Muscle of leg (tissue), 11 donors: ENCODE measurements around the gene SAMD7. TPM values are rescaled to one million over a fixed set of nuclear protein-coding genes. Genes with fewer than 3 reads are reported as not detected.

Experiments used
- DNase-seq: peaks from one replicate; pipeline ENCODE4 v3.0.0; 2013
- H3K27ac ChIP-seq: one replicate; pipeline ENCODE4 v1.5.1; 2013; ENCODE audit warnings: mild to moderate bottlenecking, low read length, control low read depth
- H3K27me3 ChIP-seq: one replicate; pipeline ENCODE4 v1.6.1; 2013; ENCODE audit warnings: low read length; ENCODE audit not compliant: control insufficient read depth, insufficient read depth
- H3K36me3 ChIP-seq: one replicate; pipeline ENCODE4 v1.6.1; 2013; ENCODE audit warnings: low read length; ENCODE audit not compliant: control insufficient read depth, insufficient read depth
- H3K4me1 ChIP-seq: one replicate; pipeline ENCODE4 v1.6.1; 2013; ENCODE audit warnings: low read length; ENCODE audit not compliant: control insufficient read depth, insufficient read depth
- H3K4me3 ChIP-seq: one replicate; pipeline ENCODE4 v1.5.1; 2013; ENCODE audit warnings: low read length, control low read depth
- H3K9me3 ChIP-seq: replicated peaks from 2 replicates; pipeline ENCODE4 v1.6.1; 2013; ENCODE audit warnings: low read depth, low read length; ENCODE audit not compliant: control insufficient read depth
- WGBS: methylation state at CpG from one replicate; pipeline ENCODE4 v1.1.5; 2013; ENCODE audit warnings: missing lambda C conversion rate; ENCODE audit not compliant: insufficient coverage; 5-methylcytosine and 5-hydroxymethylcytosine counted together
- polyA plus RNA-seq, 8 donors: library from polyadenylated mRNA; unstranded; fragments of 120-200 nt; gene quantifications; one replicate each; pipeline versions ENCODE4 v1.2.1 to v1.2.3, GENCODE V29; 2013; ENCODE audit warnings: inconsistent platforms in 1 of 8, low replicate concordance in 1 of 8; ENCODE audit not compliant: insufficient read length in 8 of 8, insufficient read depth in 1 of 8
- total RNA-seq: library from RNA; stranded (reverse); fragments of 120-200 nt; gene quantifications from one replicate; pipeline ENCODE4 v1.2.4, GENCODE V29; 2013

Gene SAMD7
- total and polyA plus RNA-seq, 9 donors, result 0.14 TPM; not detected in 8

- H3K27ac ChIP-seq, result no peak overlapping the region
- H3K27me3 ChIP-seq, result no peaks in the 10 kb centered on the region
- no peaks in the 10 kb centered on the region for H3K9me3 ChIP-seq
- H3K4me3 ChIP-seq, result no peak overlapping the region
- peaks cover 4% of the 10 kb centered on the region for H3K4me1 ChIP-seq
- H3K36me3 ChIP-seq, result no peaks in the 10 kb centered on the region
- 66% methylated on average over 2 of the region's 2 CpGs for WGBS
- DNase-seq, result no peak
Measured at GRCh38 chr3:169964176-169964575, 52.8 kb downstream of the SAMD7 start.

DNA sequence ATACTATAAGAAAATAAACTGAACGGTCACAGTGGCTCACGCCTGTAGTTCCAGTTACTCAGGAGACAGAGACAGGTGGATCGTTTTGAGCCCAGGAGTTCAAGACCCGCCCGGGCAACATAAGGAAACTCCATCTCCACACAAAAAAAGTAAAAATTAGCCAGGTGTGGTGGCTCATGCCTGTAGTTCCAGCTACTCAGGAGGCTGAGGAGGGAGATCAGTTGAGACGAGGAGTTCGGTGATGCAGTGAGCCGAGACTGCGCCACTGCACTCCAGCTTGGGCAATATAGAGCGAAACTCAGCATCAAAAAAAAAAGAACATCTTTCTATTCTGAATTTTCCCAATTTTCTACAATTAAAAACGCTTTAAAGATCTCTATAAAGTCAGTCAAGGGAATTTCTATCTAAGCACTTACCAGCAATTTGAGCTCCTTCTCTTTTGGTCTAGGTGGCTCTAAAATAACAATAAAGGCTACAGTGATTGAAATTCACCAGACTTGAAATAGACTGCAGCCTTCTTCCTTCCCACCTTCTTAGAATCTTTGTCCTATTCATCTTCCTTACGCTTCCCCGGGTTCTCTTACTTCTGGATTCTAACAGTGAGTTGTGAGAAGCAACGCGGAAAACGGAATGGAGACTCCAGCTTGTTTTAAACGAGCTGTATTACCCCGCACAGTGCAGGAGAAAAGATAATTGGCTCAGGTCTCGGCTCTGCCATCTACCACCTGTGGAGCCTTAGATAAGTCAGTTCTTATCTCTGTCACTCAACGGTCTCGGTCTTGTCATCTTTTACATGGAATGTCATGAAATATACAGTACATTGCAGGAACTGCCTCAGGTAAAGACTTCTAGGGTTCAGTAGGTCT, 54.4 kb downstream of the SAMD7 start:
- 35% methylated on average over 7 of the region's 21 CpGs for WGBS
- Histone ChIP-seq H3K27me3 (no peaks in the 10 kb centered on the region), H3K27ac (peak overlapping the region; percentile 97), H3K36me3 (no peaks in the 10 kb centered on the region), H3K4me1 (peaks cover 4% of the 10 kb centered on the region), H3K4me3 (peak overlapping the region; percentile 85), H3K9me3 (no peaks in the 10 kb centered on the region)
- no peak for DNase-seq

DNA sequence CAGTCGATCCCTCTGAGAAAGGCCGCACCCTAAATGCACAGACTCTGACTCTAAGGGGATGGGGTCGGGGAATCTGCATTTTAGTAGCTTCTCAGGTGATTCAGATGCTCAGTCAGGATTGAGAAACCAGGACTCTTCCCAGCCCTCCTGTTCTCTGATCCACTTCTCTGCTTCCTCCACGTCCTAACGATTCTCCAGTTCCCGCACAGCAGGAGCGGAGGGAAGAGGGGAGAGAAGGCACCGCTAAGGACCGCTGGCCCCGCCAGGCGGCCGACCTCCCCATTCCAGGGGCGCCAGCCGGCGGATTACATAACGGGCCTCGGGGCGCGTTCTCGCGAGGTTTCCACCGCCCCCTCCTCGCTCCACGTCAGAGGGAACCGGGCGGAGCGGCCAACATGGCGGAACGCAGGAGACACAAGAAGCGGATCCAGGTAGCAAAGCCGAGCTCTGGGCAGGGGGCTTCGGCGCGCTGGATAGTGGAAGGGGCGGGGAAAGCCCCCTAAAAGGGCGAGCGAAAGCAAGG, 55.1 kb downstream of the SAMD7 start, which contains the start of gene SEC62:
TSS of gene SEC62 (plus strand) at position 380 of the 523 bp plus-strand sequence. CDS start at position 396, 16 bp downstream.
- Histone ChIP-seq H3K27ac (peak within 1 kb of the TSS; percentile 97), H3K4me1 (peaks cover 4% of the 10 kb centered on the region), H3K4me3 (peak within 1 kb of the TSS; percentile 85), H3K36me3 (no peaks in the 10 kb centered on the region), H3K27me3 (no peaks in the 10 kb centered on the region), H3K9me3 (no peaks in the 10 kb centered on the region)
- WGBS, result 1% methylated on average over 31 of the region's 37 CpGs
- peak; percentile 98 for DNase-seq

DNA sequence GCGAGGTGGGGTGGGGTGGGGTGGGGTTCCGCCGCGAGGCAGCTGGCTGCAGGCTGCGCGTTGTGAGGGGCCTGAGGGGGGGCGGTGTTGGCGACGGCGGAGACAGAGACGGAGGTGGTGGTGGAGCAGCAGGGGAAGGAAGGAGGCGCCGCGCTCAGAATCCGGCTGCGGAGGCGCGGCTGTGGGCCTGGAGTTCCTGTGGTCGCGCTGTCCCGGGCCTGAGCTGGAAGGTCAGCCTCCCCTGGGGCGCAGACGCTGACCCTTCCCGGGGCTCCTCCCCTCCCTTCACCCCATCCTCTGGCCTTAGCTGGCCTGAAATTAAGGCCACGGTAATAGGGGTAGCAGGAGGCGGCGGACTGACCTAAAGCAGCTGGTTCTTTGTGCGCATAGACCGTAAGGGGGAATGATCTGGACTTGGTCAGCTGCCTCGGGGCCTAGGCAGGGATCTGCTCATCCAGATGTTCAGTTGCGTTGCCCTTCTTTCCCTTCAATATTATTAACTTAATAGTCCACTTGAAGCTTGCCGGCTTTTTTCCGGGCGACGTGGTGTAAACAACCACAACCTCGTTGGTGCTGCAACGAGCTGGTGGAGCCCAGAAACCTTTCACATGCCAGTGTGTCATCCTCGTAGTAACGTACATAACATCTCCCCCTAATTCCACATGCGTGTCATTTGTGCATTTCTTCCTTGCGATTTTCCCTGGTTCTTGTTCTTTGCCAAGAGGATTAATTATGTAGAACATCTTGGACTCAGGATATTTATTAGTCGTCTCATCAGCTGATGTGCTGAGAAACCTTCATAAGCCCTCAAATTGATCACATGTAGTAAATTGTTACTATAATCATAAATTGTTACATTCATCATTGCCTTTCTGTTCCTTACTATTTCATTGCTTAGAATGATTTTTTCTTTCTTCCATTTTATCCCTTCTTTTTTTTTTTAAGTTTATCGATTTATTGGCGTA, 55.9 kb downstream of the SAMD7 start:
- peak overlapping the region; percentile 85 for H3K4me3 ChIP-seq
- H3K4me1 ChIP-seq, result peaks cover 4% of the 10 kb centered on the region
- WGBS, result under 1% methylated on average over 17 of the region's 44 CpGs
- DNase-seq, result peak; percentile 74
- no peaks in the 10 kb centered on the region for H3K9me3 ChIP-seq
- peak overlapping the region; percentile 97 for H3K27ac ChIP-seq
- H3K36me3 ChIP-seq, result no peaks in the 10 kb centered on the region
- H3K27me3 ChIP-seq, result no peaks in the 10 kb centered on the region

- peaks cover 2% of the 10 kb centered on the region for H3K36me3 ChIP-seq
- H3K4me1 ChIP-seq, result peaks cover 4% of the 10 kb centered on the region
- H3K4me3 ChIP-seq, result no peak overlapping the region
- H3K27ac ChIP-seq, result no peak overlapping the region
- DNase-seq, result no peak
- no CpG with 5 or more reads among the region's 2 CpGs for WGBS
- no peaks in the 10 kb centered on the region for H3K9me3 ChIP-seq
- H3K27me3 ChIP-seq, result no peaks in the 10 kb centered on the region
Measured at GRCh38 chr3:169968224-169968885, 57.0 kb downstream of the SAMD7 start.

GRCh38 chr3:169969174-169970095, 58.1 kb downstream of the SAMD7 start:
- H3K4me1 ChIP-seq, result peaks cover 4% of the 10 kb centered on the region
- no peak overlapping the region for H3K4me3 ChIP-seq
- H3K27me3 ChIP-seq, result no peaks in the 10 kb centered on the region
- WGBS, result no CpG with 5 or more reads among the region's 5 CpGs
- no peaks in the 10 kb centered on the region for H3K9me3 ChIP-seq
- no peak overlapping the region for H3K27ac ChIP-seq
- H3K36me3 ChIP-seq, result peaks cover 3% of the 10 kb centered on the region
- no peak for DNase-seq

- DNase-seq, result no peak
- Histone ChIP-seq H3K27ac (no peak overlapping the region), H3K4me3 (no peak overlapping the region), H3K27me3 (no peaks in the 10 kb centered on the region), H3K4me1 (peaks cover 4% of the 10 kb centered on the region), H3K9me3 (no peaks in the 10 kb centered on the region), H3K36me3 (peaks cover 3% of the 10 kb centered on the region)
- WGBS, result no CpG with 5 or more reads among the region's 1 CpG
Measured at GRCh38 chr3:169970847-169971246, 59.5 kb downstream of the SAMD7 start.

GRCh38 chr3:169971522-169971921, 60.1 kb downstream of the SAMD7 start:
- no peaks in the 10 kb centered on the region for H3K4me1 ChIP-seq
- WGBS, result no CpG with 5 or more reads among the region's 2 CpGs
- peaks cover 6% of the 10 kb centered on the region for H3K36me3 ChIP-seq
- no peak overlapping the region for H3K4me3 ChIP-seq
- no peak for DNase-seq
- H3K27me3 ChIP-seq, result no peaks in the 10 kb centered on the region
- no peaks in the 10 kb centered on the region for H3K9me3 ChIP-seq
- H3K27ac ChIP-seq, result no peak overlapping the region

DNA sequence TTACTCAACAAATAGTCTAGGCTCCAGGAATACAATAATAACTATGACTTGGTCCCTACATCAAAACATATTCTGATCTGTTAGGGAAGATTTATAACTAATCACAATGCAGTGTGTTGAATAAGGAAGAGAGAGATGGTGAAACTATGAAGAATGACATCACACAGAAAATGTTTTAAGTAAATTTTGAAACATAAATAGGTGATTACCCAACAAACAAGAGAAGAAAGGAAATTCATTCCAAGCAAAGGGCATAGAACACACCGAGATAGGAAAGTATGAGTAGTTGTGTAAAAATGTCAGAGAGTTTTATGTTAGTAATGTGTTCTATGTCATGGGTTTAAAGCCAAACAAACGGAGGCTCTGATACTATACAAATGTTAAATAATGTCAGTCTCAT, 68.7 kb downstream of the SAMD7 start:
- no CpG with 5 or more reads among the region's 2 CpGs for WGBS
- Histone ChIP-seq H3K27ac (no peak overlapping the region), H3K4me1 (no peaks in the 10 kb centered on the region)

More for the DNA sequence above, 68.7 kb downstream of the SAMD7 start:
- DNase-seq, result no peak
- H3K36me3 ChIP-seq, result peaks cover 40% of the 10 kb centered on the region
- no peaks in the 10 kb centered on the region for H3K9me3 ChIP-seq
- no peak overlapping the region for H3K4me3 ChIP-seq
- H3K27me3 ChIP-seq, result no peaks in the 10 kb centered on the region
